IPS DF 4.7 (cell line): ENCODE measurements around the gene LRP1.

ENCODE experiments used
- DNase-seq: peaks from one replicate; pipeline ENCODE4 v3.0.0-alpha.2; 2013; ENCODE audit warnings: low spot score; ENCODE audit errors: extremely low read depth

LRP1 gene

GRCh38 chr12:57248934-57249742 is 120.9 kb downstream of the LRP1 start:
- no peak for DNase-seq

GRCh38 chr12:57250541-57250940 is 122.3 kb downstream of the LRP1 start:
- DNase-seq = no peak

- no peak for DNase-seq
These were observed 122.7 kb downstream of the LRP1 start, which contains the start of gene STAC3 for GRCh38 chr12:57250956-57251355. Gene STAC3, minus strand, starts transcription at chr12:57251187. Its CDS starts 1,551 bp downstream, at chr12:57249636.

GRCh38 chr12:57254506-57255280 is 126.4 kb downstream of the LRP1 start:
- no peak for DNase-seq

GRCh38 chr12:57255916-57256315 is 127.6 kb downstream of the LRP1 start:
- DNase-seq = no peak

GRCh38 chr12:57258977-57259970 is 131.0 kb downstream of the LRP1 start:
- DNase-seq = no peak

GRCh38 chr12:57260366-57260765 is 132.1 kb downstream of the LRP1 start:
- no peak for DNase-seq

GRCh38 chr12:57261428-57261865 is 133.2 kb downstream of the LRP1 start:
- no peak for DNase-seq

GRCh38 chr12:57262126-57262822 is 134.0 kb downstream of the LRP1 start:
- DNase-seq = no peak
